Transverse colon (tissue), 4 donors: ENCODE results near the gene PCCA. TPM values are rescaled to one million over a fixed set of nuclear protein-coding genes. Genes with fewer than 3 reads are reported as not detected.
"Not testable (repeated sequence)": the region's sequence is repeated elsewhere in the genome, so short reads cannot be mapped to it uniquely, and the experiment has no call there.

ENCODE experiments used
- DNase-seq: peaks from one replicate; pipeline ENCODE4 v3.0.0-alpha.2; 2019
- H3K27ac ChIP-seq, 4 donors: fragments of 200-600 bp; sonication (generic); 2 replicates each; pipeline ENCODE4 v1.5.1; 2016 to 2018; ENCODE audit warnings: inconsistent platforms in 4 of 4
- H3K27me3 ChIP-seq: fragments of 200-600 bp; sonication (generic); 2 replicates; pipeline ENCODE4 v1.5.1; 2017; ENCODE audit warnings: inconsistent platforms
- H3K36me3 ChIP-seq, 4 donors: fragments of 200-600 bp; sonication (generic); 2 replicates each; pipeline ENCODE4 v1.5.1; 2017 to 2019; ENCODE audit warnings: inconsistent platforms in 4 of 4
- H3K4me1 ChIP-seq, 4 donors: fragments of 200-600 bp; sonication (generic); 2 replicates each; pipeline ENCODE4 v1.5.1; 2017 to 2020; ENCODE audit warnings: inconsistent platforms in 4 of 4
- H3K4me3 ChIP-seq, 4 donors: fragments of 200-600 bp; sonication (generic); 1 replicate in 1 of 4; 2 replicates in 3 of 4; pipeline versions ENCODE4 v1.5.1 to v1.6.1; 2017 to 2019; ENCODE audit warnings: inconsistent platforms in 4 of 4
- H3K9me3 ChIP-seq, 2 donors: fragments of 200-600 bp; sonication (generic); 2 replicates each; pipeline ENCODE4 v1.5.1; 2017 to 2019; ENCODE audit warnings: inconsistent platforms in 2 of 2
- EP300 ChIP-seq: sonication (generic); formaldehyde crosslinking; IDR thresholded peaks from one replicate; pipeline ENCODE4 v1.6.1; 2017; ENCODE audit warnings: antibody characterized with exemption, low read depth
- POLR2A ChIP-seq: fragments of 450-650 bp; IDR thresholded peaks from one replicate; pipeline ENCODE4 v1.6.1; 2016; ENCODE audit warnings: antibody characterized with exemption, mild to moderate bottlenecking, moderate library complexity
- POLR2AphosphoS5 ChIP-seq, 3 donors: sonication (generic); formaldehyde crosslinking; IDR thresholded peaks; one replicate each; pipeline ENCODE4 v1.6.1; 2016; ENCODE audit warnings: antibody characterized with exemption in 3 of 3
- WGBS, 2 donors: methylation state at CpG; one replicate each; pipeline ENCODE4 v1.1.5; 2018; ENCODE audit warnings: low coverage in 1 of 2; 5-methylcytosine and 5-hydroxymethylcytosine counted together
- in situ Hi-C, 4 donors: fragments of 200-750 bp; cut with MboI; loops; one replicate each; pipeline versions ENCODE4 v1.15.0 to v1.15.1; 2017; ENCODE audit warnings: low sequenced_read_pairs in 3 of 4, low pct_ligation_motif_present in 1 of 4, low pct_unique_long_range_greater_than_20kb in 1 of 4
- intact Hi-C: fragments of 100-400 bp; cut with DNase I; formaldehyde crosslinking; loops from one replicate; pipeline ENCODE4 v1.15.1; 2023; ENCODE audit warnings: low total_unique reads
- total RNA-seq, 4 donors: library from RNA; depleted of rRNA; stranded (reverse); fragments of >200 nt; gene quantifications; one replicate each; pipeline ENCODE4 v1.1.0, GENCODE V29; 2016
- TF ChIP-seq, protein P1 (sequence below), 5 experiments: fragments of 200-600 bp in 3 of 5; fragments of 450-650 bp in 2 of 5; sonication (generic) in 3 of 5; IDR thresholded peaks; 1 replicate in 2 of 5; 2 replicates in 3 of 5; pipeline ENCODE4 v1.5.1; 2016 to 2017; ENCODE audit warnings: antibody characterized with exemption in 5 of 5, inconsistent platforms in 3 of 5, mild to moderate bottlenecking in 2 of 5, moderate library complexity in 1 of 5

Gene PCCA
- total RNA-seq, 4 donors from 2014 or later: 13.1 to 87.8 (median 74.6) TPM

DNA sequence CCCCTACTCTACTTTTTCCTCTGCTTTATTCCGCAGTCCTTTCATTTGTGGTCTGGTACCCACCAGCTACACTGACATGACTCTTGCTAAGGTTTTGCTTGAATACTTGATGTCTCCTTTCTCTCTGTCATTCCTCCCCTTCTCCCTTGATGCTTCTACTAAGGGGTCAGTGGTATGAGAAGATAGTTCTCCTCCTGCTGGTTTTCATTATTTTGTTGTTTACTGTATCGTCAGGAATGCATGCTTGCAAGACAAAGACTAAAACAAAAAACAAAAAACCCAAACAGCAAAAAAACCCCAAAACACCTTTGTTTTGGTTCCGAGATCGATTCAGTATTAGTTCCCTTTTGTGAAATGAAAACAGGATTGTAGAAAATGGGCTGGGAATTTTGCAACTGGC is 59.5 kb downstream of the PCCA start:
- WGBS, 2 donors: 92 to 94% methylated on average over 4 of the region's 4 CpGs
- Histone ChIP-seq H3K27ac (no peak overlapping the region), H3K27me3 (no peaks in the 10 kb centered on the region), H3K4me1 (no peaks in the 10 kb centered on the region), H3K9me3 (peaks cover 0 to 5% of the 10 kb centered on the region in 2 donors), H3K36me3 (peaks cover 0 to 8% (median 3%) of the 10 kb centered on the region in 4 donors), H3K4me3 (no peak overlapping the region)
- intact Hi-C loops (no loop called here), in situ Hi-C loops (no loop called here)
- DNase-seq: no peak
- TF ChIP-seq, protein P1, sequence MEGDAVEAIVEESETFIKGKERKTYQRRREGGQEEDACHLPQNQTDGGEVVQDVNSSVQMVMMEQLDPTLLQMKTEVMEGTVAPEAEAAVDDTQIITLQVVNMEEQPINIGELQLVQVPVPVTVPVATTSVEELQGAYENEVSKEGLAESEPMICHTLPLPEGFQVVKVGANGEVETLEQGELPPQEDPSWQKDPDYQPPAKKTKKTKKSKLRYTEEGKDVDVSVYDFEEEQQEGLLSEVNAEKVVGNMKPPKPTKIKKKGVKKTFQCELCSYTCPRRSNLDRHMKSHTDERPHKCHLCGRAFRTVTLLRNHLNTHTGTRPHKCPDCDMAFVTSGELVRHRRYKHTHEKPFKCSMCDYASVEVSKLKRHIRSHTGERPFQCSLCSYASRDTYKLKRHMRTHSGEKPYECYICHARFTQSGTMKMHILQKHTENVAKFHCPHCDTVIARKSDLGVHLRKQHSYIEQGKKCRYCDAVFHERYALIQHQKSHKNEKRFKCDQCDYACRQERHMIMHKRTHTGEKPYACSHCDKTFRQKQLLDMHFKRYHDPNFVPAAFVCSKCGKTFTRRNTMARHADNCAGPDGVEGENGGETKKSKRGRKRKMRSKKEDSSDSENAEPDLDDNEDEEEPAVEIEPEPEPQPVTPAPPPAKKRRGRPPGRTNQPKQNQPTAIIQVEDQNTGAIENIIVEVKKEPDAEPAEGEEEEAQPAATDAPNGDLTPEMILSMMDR (IDR thresholded peaks at IDR 0.05): no peak
- TF ChIP-seq EP300: no peak
- TF ChIP-seq POLR2A: no peak
- no peak for TF ChIP-seq POLR2AphosphoS5 (IDR thresholded peaks at IDR 0.05)

DNA sequence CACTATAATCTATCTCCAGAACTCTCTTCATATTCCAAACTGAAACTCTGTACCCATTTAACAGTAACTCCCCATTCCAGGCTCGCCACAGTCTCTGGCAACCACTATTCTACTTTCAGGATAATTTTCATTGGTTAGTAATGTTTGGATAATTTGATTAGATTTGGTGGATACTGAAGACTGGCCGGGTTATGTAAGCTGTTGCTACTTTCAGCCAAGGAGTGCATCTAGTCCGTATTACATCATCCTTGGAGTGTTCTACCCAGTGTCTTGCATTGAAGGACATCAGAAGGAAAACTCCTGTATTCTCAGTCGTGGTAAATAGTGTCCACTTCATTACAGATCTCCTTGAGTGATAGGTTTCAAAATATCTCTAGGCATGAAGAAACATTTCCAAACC is 60.5 kb downstream of the PCCA start:
- TF ChIP-seq POLR2A (no peak), EP300 (no peak), POLR2AphosphoS5 (IDR thresholded peaks at IDR 0.05) (no peak)
- TF ChIP-seq, protein P1 (IDR thresholded peaks at IDR 0.05): no peak
- WGBS, 2 donors: 77 to 92% methylated on average over 4 of the region's 4 CpGs
- H3K4me3 ChIP-seq: no peak overlapping the region
- H3K4me1 ChIP-seq: no peaks in the 10 kb centered on the region
- in situ Hi-C loops (no loop called here), intact Hi-C loops (no loop called here)
- H3K27ac ChIP-seq: no peak overlapping the region
- peaks cover 0 to 8% (median 3%) of the 10 kb centered on the region in 4 donors for H3K36me3 ChIP-seq
- DNase-seq: no peak
- H3K9me3 ChIP-seq: peaks cover 0 to 5% of the 10 kb centered on the region in 2 donors
- no peaks in the 10 kb centered on the region for H3K27me3 ChIP-seq

GRCh38 chr13:100150711-100151110 is 61.8 kb downstream of the PCCA start:
- intact Hi-C loops, H3K4me1 ChIP-seq, H3K4me3 ChIP-seq, DNase-seq, H3K9me3 ChIP-seq, H3K27ac ChIP-seq, H3K36me3 ChIP-seq, in situ Hi-C loops, H3K27me3 ChIP-seq: not testable (repeated sequence)
- 96% methylated on average over 16 of the region's 16 CpGs; no CpG with 5 or more reads in 1 of the 2 donors for WGBS, 2 donors

DNA sequence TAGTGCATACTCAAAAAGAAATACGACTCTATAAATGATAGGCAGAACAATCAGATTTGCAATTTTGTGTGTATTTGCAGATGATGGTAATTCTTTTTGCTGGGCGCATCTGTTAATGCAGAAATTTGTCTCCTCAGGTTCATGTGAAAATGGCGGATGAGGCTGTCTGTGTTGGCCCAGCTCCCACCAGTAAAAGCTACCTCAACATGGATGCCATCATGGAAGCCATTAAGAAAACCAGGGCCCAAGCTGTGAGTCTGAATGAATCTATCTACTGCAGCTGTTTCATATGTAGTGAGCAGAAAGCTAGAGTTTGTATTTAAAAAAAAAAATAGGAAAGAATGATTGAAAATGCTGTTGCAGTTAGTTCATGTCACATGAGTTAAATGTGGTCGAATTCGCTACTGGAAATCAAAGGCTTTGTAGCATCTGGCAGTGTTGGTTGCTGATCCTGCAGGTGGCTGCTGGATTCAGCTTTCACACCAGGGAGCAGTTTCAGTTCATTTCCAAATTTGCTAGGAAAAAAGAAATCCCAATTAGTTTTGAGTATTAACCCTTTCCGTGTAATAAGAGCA is 66.0 kb downstream of the PCCA start:
- H3K4me1 ChIP-seq: no peaks in the 10 kb centered on the region
- no peak for DNase-seq
- intact Hi-C loops (no loop called here), in situ Hi-C loops (no loop called here)
- TF ChIP-seq POLR2AphosphoS5 (IDR thresholded peaks at IDR 0.05): no peak
- H3K36me3 ChIP-seq: peaks cover 0 to 7% (median 3%) of the 10 kb centered on the region in 4 donors
- H3K27ac ChIP-seq: no peak overlapping the region
- no peaks in the 10 kb centered on the region for H3K27me3 ChIP-seq
- H3K9me3 ChIP-seq: no peaks in the 10 kb centered on the region
- no peak overlapping the region for H3K4me3 ChIP-seq
- WGBS, 2 donors: 96 to 98% methylated on average over 6 of the region's 6 CpGs

GRCh38 chr13:100156788-100157187 is 67.9 kb downstream of the PCCA start:
- Histone ChIP-seq H3K27me3 (no peaks in the 10 kb centered on the region), H3K4me1 (no peaks in the 10 kb centered on the region), H3K36me3 (peaks cover 0 to 7% (median 2%) of the 10 kb centered on the region in 4 donors), H3K4me3 (no peak overlapping the region), H3K9me3 (no peaks in the 10 kb centered on the region), H3K27ac (no peak overlapping the region)
- in situ Hi-C loops: no loop called here
- 82 to 100% methylated on average over 1 of the region's 1 CpG for WGBS, 2 donors
- intact Hi-C loops: no loop called here
- TF ChIP-seq POLR2AphosphoS5 (IDR thresholded peaks at IDR 0.05) (no peak), EP300 (no peak), POLR2A (no peak)
- TF ChIP-seq, protein P1 (IDR thresholded peaks at IDR 0.05): no peak
- no peak for DNase-seq
